HG02852 (cell line): ENCODE results near the gene DNTTIP2.
"Not testable (repeated sequence)": the region's sequence is repeated elsewhere in the genome, so short reads cannot be mapped to it uniquely, and the experiment has no call there.

Experiments used
- ATAC-seq: cut with Tn5 transposase; IDR thresholded peaks from one replicate; pipeline ENCODE4 v1.9.1; 2021; ENCODE audit warnings: mild to moderate bottlenecking, moderate library complexity; ENCODE audit not compliant: unreplicated experiment

The DNTTIP2 gene

DNA sequence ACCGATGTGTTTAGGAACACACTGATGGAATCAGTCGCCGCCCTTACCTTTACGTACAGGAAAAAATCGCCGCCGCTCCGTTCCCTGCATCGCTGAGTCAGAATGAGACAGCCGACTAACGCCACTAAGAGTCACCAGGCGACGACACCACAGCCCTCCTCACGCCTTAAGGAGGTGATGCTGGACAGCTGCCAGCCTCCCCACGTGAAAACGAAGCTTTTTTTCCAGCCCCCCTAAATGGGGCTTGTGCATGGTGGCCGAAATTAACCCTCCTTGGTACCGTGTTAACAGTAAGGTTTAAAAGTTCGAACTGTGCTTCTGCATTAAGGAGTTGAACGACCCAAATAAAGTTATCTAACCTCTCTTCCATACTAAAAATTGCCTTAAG lies 511 bp downstream of the DNTTIP2 start:
- ATAC-seq = peak; percentile 62

DNA sequence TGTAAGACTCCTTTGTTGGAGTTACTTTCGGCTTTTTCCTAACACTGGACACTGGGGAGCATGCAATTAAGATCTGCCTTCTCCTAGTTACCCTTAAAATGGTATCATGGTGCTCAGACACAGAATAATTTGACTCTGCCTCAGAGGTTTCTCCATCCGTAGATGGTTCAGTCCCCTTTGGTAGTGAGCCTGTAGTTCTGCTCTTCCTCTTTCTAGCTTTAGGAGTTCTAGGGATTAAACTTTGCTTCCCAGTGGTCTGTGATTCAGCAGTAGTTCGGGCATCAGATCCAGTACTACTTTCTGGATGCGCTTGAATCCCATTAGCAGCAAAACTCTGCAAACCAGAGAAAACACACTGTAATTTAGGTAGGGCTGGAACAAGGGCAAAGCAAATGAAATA lies 1.5 kb downstream of the DNTTIP2 start:
- ATAC-seq = no peak

DNA sequence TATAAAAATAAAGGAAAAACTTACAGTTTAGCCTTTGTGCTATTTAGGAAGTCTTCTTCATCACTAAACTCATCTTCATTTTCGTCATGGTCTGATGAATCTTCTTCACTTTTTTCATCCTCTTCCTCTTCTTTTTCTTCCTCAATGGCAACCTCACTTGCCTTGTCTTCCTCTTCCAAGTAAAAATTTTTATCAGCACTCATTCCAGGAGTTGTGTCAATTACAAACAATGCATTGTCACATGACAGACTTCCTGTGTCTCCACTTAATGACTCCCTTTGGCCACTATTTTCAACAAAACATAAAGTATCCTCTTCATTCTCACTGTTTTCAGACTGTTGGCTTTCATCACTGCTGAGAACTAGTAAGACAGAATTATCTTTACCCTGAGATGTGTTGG lies 2.8 kb downstream of the DNTTIP2 start:
- ATAC-seq = no peak

DNA sequence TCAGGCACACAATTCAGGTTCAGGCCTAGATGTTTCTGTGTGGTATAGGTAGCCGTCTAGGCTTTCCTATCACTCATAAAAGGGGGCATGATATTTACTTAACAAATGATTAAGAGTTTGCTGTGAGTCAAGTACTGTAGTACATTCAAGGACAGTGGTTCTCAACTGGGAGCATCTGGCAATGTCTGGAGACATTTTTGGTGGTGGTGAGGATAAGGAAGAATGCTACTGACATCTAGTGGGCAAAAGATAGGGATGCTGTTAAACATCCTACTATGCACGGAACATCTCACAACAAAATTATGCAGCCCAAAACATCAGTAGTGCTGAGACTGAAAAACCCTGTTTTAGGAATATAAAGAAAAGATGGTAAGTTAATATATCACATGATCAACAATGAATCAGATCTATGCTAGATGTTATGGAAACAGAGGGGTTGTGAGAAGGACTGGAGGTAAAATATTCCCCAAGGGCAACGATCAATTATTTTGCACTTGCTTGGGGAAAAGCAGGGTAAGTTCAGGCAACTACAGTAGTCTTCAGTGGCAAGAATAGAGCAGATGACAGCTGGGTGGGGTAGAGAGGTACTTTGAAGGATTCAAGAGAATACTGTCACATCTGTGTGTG lies 4.9 kb downstream of the DNTTIP2 start:
- ATAC-seq = no peak

DNA sequence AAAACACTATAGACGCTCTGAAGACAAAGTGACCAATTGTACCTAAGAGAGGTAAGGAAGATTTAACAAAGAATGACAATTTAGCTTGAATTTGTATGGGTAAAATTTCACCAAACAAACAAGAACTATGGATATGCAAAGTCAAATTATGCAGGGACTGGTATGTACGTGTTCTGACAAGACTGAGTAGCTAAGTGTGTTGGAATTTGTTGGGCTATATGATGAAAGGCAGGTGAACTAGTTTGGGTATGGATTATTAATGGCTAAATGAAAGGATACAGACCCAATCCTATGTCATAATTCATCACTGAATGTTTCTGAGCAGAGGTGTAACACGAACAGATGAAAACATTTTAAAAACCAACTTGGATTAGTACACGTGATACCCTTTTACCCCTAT lies 7.6 kb downstream of the DNTTIP2 start:
- ATAC-seq = no peak

DNA sequence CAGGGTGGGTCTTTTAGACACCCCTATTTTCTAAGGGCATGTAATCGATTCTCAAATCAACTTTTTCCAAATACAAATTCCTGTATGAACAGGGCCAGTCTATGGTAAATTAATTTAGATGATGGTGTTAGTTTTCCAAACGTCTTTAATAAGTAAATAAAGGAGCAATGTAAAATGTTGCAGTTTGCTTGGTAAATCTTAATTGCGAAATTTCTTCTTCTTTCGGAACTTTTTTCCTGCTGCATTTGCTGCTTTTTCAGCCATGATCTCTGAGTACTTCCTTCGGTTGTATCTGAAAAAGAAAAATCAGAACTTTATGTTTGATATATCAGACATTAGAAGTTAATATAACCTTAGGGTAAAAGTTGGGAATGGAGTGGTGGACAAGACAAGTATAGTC lies 9.4 kb downstream of the DNTTIP2 start:
- ATAC-seq = no peak

DNA sequence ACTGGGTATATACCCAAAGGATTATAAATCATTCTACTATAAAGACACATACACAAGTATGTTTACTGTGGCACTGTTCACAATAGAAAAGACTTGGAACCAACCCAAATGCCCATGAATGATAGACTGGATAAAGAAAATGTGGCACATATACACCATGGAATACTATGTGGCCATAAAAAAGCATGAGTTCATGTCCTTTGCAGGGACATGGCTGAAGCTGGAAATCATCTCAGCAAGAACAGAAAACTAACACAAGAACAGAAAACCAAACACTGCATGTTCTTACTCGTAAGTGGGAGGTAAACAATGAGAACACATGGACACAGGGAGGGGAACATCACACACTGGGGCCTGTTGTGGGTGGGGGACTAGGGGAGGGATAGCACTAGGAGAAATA lies 10.5 kb downstream of the DNTTIP2 start:
- not testable (repeated sequence) for ATAC-seq

DNA sequence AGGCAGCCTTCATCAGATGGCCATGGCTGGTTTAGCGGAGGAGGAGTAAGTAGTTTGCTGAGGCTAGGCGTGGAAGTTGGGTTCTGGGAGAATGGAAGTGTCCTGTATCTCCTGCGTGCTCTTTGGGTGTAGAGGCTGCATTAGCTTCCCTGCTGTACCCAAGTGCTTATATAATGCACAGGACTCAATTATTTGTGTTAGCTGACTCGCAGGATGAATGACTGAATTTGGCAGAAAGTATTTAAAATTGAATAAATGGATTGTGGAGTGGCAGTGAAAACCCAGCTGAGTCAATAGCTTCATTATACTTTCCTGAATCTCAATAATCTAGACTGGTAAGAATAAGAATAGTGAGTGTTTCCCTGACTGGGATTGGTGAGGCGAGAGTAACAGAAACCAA lies 13.8 kb downstream of the DNTTIP2 start:
- ATAC-seq = no peak

DNA sequence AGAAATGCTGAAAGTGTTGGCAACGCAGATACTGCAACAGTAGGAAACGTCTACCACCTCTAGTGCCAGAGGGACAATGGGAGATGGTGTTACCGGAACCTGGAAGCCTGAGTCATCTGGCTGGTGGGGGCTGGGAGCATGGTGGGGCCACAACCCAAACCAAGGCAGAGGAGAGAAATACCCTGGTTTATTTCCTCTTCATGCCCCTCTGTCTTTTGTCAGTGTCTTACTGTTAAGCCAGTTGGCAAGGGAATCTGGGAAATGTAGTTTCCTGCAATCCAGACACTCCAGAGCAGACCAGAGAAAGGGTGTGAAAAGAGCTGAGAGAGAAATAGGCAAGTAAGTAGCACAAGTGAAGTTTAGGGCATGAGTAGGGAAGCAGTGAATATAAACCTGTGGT lies 14.8 kb downstream of the DNTTIP2 start:
- no peak for ATAC-seq

DNA sequence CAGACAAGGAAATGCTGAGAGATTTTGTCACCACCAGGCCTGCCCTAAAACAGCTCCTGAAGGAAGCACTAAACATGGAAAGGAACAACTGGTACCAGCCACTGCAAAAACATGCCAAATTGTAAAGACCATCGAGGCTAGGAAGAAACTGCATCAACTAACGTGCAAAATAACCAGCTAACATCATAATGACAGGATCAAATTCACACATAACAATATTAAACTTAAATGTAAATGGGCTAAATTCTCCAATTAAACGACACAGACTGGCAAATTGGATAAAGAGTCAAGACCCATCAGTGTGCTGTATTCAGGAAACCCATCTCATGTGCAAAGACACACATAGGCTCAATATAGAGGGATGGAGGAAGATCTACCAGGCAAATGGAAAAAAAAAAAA lies 21.4 kb downstream of the DNTTIP2 start:
- not testable (repeated sequence) for ATAC-seq

DNA sequence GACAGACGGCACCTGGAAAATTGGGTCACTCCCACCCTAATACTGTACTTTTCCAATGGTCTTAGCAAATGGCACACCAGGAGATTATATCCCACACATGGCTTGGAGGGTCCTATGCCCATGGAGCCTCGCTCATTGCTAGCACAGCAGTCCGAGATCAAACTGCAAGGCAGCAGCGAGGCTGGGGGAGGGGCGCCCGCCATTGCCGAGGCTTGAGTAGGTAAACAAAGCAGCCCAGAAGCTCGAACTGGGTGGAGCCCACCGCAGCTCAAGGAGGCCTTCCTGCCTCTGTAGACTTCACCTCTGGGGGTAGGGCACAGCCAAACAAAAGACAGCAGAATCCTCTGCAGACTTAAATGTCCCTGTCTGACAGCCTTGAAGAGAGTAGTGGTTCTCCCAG lies 23.0 kb downstream of the DNTTIP2 start:
- ATAC-seq = not testable (repeated sequence)

DNA sequence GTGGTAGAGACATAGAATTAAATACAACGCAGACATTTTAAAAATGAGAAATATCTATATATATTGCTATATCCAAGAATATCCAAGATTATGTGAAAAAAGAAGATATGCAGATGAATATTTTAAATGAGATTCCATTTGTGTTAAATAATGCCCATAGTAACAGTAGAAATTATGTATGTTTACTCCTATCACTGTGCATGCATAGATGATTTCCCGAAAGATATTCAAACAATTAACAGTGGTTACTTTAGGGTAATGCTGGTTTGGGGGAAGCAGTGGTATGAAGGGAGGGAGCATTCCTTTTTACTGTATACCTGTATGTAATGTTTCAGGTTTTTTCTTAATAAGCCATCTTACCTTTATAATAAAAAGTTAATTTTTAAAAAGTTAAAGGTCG lies 25.1 kb downstream of the DNTTIP2 start:
- no peak for ATAC-seq

DNA sequence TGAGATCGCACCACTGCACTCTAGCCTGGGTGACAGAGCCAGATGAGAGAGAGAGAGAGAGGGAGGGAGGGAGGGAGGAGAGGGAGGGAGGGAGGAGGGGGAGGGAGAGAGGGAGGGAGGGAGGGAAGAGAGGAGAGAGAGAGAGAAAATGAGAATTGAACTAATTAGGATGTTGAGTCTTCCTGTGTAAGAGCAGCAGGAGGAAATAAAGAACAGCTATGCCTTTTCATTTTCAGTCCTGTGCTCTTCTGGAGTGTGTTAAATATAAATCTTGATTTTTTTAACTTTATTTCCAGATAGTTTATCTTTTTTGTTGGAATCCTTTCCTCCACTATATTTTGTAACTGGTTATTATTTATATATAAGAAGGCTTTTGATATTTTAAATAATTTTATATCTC lies 27.1 kb downstream of the DNTTIP2 start:
- no peak for ATAC-seq

DNA sequence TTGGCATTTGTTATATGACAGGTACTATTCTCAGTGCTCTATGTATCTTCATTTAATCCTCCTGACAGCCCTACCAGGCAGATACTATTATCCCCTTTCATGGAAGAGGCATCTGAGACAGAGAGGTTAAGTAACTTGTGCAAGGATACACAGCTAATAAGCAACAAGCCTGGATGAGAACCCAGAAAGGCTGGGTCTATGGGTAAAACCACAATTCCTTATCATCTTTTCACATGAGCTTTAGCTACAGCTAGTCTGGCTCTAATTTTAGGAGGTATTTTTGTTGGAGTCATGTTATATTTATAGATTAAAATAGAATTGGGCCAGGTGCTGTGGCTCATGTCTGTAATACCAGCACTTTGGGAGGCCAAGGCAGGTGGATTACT lies 27.7 kb downstream of the DNTTIP2 start:
- ATAC-seq = no peak

DNA sequence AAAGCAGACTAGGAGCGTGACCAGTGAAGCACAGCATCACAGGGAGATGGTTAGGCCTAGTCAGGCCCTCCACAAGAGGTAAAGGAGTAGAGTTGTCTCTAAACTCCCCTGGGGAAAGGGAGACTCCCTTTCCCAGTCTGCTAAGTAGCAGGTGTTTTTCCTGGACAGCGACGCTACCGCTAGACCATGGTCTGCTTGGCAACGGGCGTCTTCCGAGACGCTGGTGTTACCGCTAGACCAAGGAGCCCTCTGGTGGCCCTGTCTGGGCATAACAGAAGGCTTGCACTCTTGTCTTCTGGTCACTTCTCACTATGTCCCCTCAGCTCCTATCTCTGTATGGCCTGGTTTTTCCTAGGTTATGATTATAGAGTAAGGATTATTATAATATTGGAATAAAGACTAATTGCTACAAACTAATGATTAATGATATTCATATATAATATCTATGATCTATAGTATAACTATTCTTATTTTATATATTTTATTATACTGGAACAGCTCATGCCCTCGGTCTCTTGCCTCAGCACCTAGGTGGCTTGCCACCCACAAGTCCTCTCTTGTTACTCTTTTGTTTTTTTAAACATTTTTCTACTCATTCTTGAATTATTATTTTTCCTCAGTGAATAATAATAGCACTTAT lies 28.2 kb downstream of the DNTTIP2 start:
- ATAC-seq = not testable (repeated sequence)

DNA sequence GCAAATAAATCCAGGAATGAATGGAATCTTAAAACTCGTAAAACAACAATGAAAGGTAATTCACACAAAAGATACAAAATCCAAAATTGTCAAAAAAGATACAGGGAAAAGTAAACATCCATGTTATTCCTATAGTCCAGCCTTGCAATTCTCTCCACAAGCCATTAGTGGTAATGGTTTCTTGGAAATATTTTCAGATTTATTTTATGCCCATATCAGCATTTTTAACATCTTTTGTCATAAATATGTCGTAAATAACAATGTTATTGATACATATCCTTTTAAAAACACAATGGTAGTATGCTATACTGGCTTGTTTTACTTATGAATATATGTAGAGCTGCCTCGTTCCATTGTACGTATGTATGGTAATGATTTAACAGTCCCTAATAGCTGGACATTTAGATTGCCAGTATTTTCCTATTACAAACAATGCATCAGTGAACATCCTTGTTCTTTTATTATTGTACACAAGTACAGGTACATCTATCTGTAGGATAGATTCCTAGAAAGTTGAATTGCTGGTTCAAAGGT lies 30.6 kb downstream of the DNTTIP2 start:
- no peak for ATAC-seq

DNA sequence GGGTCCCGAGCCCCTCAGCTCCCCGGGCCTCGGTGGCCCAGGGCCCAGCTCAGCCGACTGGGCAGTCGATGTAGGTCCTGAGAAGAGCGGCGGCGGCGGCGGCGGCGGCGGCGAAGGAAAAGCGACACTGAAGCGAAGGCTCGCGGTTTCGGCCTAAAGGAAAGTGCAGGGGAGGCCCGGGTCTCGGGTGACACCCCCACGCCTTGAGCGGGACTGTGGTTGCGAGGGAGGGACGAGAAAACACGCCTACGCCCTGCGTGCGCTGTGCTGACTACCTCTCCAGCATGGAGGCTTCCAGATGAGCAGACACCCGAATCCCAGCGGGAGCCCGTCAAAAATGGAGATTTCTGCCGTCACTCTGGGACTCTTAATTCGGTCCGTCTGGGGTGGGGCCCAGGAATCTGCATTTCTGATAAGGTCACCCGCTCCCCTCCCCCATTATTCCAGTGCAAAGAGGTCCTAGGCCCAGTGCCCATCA lies 31.2 kb downstream of the DNTTIP2 start:
- peak; percentile 25 for ATAC-seq

DNA sequence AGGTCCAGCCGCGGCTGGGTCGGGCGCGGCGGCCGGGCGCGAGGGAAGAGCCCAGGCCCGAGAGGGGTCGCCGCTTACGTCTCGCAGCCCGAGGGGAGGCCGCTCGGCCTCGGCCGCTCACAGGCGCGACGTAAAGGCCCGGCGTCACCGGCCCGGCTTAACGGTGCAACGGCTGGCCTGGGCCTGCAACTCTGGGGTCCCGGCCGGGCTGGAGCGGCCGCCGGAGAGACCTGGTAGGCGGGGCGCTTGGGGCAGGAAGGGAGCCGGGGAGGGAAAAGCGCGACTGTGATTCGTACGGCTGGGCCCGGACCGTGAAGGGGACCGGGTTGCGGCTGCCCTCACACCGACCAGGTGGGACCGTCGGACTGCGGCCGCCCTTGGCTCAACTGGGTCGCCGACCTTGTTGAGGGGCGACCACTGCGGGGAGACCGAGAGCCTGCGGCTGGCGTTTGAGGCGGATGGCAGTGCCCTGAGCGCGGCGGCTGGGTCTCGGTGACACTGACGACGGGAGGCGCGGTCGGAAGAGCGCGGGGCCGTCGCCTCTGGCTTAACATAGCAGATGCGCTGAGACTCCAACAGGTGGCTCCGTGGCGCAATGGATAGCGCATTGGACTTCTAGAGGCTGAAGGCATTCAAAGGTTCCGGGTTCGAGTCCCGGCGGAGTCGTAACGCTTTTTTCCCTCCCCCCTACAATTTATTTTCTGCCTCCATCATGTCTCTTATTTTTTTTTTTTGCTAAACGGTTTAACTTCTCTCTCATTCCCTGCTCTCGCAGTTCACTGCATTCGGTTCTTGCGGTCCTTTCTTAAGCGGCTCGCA lies 31.8 kb downstream of the DNTTIP2 start:
- peak; percentile 60 for ATAC-seq

DNA sequence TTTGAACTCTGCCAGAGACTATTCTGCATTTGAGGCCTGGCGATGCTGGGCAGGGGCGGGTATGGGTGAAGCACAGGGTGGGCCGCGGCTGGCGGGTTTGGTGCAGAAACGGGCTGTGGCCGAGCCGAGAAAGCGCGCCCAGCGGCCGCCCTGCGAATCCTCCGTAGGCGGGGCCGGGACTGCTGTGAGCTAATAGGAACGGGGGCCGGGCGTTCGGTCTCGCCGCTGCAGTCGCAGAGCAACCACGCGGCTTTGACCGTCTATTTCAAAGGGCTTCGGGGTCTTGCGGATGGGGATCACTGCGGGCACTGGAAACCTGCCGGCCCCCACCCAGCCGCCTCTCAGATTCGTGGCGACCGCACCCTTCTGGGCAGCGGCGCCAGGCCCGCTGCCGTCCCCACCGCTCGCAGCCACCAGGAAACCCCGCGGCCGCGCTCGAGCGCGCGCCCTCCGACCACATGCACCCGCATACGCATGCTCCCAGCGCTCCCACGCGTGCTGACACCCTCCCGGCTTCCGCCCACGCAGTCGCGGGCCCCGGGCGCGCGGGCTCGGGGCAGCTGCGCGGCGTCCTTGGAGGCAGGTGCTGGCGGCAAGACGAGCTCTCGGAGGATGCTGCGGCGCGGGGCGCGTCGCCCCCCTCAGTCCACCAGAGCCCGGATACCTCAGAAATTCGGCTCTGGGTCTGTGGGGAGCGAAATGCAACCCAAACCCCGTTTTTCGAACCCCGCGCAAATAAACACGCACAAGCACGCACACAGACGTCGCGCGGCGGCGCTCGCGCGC lies 32.6 kb downstream of the DNTTIP2 start:
- ATAC-seq = peak; percentile 48

DNA sequence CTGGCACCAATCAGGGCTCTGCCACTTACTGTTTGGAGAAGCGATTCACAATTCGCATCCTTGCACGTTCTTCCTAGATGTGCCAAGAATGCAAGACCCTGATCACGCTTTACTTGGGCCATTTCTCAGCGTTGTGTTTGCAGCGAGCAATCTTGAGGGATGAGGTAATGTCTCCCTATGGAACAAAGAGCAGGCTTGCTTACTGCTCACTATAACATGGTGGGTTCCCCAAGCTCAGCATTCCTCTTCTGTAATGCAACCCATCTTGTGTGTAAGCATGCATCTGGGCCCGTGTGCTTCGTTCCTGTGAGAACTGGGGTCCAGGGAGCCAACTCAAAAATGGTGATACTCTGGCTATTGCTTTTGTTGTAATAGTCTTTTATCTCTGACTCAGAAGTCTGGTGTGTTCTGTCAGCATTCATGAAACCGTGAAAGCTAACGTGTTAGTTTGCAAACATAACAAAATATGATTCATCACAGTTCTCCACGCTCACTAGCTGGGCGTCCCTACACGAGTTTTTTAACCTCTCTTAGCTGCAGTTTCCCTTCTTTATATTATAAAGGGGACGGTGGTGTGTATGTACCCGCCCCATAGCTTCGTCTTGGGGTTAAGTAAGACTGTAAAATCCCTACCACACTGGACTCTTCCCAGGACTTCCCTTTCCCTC lies 33.3 kb downstream of the DNTTIP2 start:
- ATAC-seq = peak; percentile 1
